GM21786 (cell line): ENCODE measurements around the gene KHNYN.

Experiments used
- ATAC-seq: cut with Tn5 transposase; IDR thresholded peaks from one replicate; pipeline ENCODE4 v1.9.1; 2021; ENCODE audit not compliant: unreplicated experiment

KHNYN gene

DNA sequence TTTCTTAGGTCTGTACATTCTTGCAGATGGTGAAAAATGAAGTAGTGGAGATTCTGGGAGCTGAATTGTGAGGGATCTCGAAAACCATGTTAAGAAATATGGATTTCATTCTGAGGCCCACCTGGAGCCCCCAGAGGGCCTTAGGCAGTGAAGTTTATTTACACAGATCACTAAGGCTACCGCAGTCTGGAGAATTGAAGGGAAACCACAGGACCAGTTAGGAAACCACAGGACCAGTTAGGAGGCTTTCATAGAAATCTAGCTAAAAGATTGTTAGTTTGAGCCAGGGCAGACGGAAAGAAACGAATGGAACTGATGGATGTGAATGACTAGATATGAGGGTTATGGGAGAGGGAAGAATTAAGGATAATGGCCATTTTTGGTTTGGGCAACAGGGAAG is 7.5 kb upstream of the KHNYN start:
- ATAC-seq = no peak

DNA sequence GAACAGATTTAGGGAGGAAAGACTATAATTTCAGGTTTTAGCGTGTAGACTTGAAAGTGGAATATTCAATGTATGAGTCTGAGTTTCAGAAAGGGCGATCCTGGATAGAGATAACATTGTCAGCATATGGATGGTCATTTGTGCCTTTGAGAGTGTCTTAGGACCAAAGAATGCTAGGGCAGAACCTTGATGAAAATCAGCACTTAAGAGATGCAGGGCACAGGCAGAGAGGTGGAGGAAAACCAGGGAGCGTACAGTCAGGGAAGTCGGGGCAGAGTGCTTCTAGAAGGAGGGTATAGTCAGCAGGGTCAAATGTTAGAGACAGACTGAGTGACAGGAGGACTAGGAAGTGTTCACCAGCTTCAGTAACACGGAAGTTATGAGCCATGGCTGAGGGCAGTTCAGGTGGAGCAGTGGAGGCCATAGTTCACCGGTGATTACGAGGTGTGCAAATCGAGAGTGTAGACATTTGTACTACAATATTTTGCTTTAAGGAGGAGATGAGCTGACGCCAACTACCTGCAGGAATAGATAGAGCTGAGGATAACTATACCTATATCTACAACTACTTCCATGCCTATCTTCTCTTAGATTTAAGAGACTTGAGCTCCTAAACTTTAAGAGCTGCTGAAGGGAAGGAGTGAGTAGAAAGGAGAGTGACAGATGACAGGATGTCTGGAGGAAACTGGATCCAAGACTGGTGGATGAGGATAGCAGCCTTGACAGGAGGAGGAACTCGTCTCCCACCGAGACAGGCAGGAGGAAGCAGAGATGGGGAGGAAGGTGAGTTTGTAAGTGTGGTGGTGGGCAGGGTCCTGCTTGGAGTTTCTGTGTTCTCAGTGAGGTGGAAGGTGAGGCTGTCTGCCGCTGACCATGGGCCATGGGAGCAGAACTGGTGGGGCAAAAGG is 6.8 kb upstream of the KHNYN start:
- no peak for ATAC-seq

DNA sequence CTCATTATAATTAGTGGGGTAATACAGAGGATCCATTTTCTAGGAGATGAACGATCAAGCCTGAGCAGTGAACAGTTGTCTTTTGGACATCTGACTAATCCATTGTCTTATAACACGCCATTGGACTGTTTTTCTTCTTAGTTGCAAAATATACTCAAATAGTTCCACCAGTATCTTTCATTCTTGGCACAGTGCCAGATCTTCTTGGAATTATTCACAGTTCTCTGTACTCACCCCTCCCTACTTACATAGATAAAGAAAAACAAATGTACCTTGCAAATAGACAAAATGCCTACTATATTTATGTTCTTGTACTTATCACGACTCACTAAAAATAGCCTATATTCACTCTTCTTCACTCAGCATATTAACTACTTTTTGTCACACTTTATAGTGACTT is 4.0 kb upstream of the KHNYN start:
- ATAC-seq = no peak

DNA sequence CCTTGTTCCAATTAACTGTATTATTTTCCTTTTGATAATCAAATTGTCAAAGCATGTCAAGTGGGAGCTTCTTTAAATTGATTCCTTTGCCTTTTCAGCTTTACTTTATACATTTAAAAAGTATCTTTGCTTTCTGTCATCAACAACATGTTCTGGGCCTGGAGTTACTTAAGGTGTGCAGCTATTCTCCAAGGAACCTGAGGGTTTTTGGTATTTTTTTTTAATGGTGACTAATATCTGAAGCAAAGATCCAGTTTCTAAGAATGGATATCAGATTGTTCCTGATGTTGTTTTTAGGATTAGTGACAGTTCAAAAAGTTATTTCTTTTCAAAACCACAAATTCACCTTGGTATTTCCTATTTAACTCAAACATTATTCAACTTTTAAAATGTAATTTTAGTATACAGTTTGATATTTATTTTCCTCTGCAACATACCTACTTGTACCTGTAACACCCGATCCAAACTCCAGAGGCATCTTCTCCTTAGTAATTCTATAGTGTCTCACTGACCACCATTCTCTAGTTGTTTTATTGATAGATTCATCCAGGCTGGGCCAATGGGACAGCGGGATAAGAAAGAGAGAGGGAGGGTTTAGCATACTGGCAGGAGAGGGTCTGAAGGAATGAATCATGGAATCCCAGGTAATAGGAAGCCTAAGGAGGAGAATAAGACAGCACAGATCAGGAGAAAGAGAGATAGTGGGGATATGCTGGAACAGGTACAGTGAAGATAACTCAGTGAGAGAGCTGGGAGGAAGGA is 3.4 kb upstream of the KHNYN start:
- no peak for ATAC-seq

DNA sequence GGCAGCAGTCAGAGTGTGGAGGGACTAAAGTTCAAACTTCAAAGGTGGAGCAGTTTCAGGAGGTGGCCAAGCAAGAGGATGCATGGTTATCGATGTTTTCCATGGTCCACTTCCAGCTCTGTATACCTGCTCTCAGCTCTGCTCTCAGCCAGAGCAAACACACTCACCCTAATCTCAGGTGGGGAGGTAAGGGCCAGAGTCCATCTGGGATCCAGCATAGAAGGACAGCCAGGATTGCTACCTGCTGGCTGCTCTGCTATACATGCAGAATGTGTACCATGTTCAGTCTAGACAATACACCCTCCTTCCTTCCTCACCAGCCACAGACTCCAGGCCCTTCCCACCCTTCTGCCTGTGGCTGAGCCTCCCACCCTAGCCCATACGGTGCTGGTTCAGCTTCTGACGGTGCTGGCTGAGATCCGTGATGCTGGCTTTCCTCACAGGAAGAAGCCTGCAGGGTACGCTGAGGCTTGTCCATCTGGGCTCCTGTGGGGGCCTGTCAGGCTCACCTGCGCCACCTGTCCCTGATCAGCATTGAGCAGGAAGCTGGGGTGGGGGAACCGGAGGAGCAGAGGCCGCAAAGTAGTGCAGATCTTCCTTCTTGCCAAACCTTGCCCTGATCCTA is 2.7 kb upstream of the KHNYN start:
- no peak for ATAC-seq

DNA sequence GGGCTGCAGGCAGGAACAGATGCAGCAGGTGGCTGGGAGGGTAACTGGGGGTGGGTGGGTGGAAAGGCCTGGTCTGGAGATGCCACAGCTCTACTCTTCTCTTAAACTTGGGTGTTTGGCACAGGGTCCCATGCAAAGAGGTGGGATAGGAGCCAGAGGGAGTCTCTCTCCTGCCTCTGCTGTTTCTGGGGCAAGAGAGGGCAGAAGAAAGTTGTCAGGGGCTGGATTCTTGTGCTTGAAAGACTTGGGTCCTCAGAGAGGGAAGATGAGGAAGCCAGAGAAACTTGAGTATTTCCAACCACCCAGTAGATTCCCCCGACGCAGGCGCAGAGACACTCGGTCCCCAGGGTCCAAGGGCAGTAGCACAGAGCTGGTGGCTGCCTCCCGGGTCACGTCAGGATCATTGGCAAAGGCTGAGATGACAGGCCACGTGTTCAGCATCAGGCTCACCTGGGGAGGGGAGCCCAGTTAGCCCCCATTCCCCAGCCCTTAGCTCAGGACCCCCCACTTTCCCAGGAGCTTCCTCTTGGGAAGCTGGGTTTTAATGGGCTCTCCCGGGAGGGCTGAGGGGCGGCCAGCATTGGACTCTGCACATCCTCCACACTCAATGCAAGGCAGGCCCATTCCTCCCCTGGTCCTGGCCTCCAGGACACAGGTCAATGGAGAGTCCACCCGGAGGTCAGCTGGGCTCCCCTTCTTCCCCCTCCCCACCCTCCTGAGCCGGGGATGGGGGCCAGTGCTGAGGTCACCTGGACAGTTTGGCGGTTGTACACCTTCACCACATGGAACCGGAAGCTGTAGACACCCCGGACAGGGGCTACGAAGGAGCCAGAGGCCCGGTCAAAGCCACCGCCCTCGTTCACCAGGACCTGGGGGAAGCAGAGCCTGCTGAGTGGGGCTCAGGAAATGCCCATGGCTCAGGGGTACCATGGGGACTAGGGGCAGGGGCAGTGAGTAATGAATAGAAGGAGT is 1.9 kb upstream of the KHNYN start:
- no peak for ATAC-seq

DNA sequence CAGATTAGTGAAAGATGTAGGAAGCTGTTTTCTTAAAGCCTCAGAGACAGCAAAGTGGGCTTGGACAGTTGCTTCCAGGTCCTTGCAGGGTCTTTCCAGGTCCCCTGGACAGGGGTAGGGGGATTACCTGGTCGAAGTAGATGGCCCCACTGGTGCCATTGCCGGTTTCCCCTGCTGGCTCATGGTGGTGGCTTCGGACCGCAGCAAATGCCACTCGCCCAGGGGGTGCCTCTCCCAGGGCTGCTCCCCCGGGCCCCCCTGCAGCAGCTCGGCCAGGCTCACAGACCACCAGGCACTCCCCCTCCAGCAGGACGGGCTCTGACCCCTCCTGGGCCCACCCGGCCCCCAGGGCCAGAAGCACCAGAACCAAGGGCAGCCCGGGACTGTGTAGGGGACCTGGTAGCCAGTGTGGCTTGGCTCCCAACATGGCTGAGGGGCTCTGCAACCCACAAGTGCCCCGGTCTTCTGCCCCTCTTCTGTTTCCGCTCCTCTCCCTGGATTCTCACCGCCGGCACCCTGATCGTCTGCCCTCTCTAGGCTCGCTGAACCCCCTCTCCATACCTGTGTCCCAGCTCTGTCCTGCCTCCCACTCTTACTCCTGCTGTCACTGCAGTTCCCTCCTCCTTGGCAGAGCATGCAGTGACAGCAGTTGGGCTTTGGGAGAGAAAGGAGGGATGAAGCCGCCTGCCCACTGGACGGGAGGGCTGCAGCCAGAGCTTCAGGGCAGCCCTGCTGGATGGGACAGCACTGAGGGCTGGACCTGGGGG is 943 bp upstream of the KHNYN start:
- ATAC-seq = no peak

DNA sequence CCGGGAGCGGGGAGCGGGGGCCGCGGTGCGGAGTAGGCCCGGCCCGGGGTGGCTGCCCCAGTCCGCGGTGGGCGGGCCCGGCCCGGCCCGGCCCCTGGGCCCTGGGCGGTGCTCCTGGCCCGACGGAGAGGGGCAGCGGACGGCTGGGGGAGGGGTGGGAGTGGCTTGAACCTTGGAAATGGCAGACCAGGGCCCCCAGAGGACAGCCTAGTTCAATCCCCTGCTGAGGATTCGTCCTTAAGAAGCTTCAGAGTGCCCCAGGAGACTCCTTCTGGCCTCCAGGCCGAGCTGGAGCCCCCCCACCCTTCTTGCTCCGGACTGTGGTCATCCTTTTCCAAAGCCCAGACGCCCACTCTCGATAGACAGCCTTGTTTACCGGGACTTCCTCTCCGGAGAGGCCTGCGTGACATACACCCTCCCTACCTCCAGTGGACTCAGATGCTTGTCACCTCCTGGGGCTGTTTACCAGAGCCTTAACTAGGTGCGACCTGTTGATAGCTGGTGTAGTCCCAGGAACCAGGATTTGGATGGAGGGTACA is 458 bp downstream of the KHNYN start:
- ATAC-seq = peak; percentile 47

DNA sequence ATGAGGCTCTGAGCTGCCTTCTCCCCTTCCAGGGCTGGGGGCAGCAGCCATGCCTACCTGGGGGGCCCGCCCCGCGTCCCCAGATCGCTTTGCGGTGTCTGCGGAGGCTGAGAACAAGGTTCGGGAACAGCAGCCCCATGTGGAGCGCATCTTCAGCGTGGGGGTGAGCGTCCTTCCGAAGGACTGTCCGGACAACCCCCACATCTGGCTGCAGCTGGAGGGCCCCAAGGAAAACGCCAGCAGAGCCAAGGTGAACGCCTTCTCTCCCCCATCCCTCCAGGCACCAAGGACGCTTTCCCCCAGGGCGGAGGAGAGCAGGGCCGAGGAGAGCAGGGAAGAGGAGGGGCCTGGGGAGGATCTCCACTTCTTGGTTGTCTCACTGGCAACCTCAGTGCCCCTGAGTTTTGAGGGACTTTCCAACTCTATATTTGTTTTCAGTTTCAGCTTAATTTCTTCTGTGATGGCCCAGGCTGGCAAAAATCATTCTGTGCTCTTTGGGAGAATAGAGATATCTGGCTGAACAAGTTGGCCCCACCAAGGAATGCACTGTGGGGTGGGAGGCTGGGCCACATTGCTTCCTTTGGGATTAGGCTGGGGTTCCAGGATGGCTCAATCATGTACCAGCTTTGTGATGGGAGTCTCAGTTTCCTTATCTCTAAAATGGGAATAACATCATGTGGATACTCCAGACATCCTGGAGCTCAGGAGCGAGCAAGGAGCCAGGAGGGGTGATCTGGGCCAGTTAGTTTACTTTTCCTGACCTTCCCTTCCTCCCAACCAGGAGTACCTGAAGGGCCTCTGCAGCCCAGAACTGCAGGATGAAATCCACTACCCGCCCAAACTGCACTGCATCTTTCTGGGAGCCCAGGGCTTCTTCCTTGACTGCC is 1.2 kb downstream of the KHNYN start:
- ATAC-seq = peak; percentile 36

DNA sequence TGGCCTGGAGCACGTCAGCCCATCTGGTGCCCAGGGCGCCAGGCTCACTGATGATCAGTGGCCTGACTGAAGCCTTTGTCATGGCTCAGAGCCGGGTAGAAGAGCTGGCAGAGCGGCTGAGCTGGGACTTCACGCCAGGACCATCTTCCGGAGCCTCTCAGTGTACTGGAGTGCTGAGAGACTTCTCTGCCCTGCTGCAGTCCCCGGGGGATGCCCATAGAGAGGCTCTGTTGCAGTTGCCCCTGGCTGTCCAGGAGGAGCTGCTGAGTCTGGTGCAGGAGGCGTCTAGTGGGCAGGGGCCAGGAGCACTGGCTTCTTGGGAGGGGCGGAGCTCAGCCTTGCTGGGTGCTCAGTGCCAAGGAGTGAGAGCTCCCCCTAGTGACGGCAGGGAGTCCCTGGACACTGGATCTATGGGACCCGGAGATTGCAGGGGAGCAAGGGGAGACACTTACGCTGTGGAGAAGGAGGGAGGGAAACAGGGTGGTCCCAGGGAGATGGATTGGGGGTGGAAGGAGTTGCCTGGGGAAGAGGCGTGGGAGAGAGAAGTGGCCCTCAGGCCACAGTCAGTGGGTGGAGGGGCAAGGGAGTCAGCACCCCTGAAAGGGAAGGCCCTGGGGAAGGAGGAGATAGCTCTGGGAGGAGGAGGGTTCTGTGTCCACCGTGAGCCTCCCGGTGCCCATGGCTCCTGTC is 2.0 kb downstream of the KHNYN start:
- ATAC-seq = peak; percentile 54

DNA sequence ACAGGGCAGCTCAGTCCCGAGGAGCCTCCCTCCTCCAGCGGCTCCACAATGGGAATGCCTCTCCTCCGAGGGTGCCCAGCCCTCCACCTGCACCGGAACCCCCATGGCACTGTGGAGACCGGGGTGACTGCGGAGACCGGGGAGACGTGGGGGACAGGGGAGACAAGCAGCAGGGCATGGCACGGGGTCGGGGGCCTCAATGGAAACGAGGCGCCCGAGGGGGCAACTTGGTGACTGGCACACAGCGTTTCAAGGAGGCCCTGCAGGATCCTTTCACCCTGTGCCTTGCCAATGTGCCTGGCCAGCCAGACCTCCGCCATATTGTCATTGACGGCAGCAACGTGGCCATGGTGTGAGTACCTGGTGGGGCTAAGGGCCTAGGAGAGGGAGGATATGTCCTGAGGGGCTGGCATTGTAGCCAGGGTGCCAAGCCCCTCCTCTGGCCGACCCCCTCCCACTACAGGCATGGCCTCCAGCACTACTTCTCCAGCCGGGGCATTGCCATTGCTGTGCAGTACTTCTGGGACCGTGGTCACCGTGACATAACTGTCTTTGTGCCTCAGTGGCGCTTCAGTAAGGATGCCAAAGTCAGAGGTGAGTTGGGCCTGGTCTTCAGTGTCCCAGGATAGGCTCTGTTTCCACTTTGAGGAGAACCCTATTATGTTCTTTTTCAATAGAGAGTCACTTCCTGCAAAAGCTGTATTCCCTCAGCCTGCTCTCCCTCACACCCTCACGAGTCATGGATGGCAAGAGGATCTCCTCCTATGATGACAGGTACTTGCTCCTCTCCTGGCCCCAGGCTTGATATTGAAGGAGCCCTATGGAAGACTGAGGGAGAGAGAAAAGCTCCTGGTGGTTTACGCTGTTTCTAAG is 2.7 kb downstream of the KHNYN start:
- no peak for ATAC-seq

DNA sequence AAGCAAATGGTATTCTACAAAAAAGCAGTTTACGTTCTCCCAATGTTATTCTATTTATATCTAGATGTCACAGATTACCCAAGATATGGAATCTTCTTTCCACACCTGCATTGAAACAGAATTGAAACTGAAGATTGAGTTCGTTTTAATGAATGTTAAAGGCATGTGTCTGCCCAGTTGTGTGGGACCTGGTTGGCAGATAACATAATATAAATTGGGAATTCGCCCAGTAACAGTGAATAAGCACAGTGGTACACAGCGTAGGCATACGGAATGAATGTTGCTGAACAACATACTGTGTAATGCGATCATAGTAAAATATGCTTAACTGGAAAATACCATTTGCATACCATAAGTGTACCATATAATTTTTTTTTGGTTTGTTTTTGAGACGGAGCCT is 4.3 kb downstream of the KHNYN start:
- no peak for ATAC-seq

DNA sequence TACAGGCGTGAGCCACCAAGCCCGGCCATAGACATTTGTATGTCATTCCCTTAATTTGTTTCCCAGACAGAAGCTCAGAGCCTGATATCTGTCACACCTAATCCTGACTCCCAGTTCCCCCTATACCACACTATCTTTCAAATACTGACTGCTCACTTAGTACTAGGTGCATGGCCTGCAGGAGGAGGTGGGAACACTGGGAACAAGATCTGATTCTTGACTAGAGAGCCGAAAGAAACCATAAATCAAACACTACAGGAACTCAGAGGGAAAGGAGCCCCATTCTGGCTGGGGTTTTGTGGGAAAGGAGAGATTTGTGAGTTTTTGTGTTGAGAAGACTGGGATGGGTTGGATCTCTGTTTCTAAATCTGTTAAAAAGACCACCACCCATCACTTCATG is 4.9 kb downstream of the KHNYN start:
- no peak for ATAC-seq

DNA sequence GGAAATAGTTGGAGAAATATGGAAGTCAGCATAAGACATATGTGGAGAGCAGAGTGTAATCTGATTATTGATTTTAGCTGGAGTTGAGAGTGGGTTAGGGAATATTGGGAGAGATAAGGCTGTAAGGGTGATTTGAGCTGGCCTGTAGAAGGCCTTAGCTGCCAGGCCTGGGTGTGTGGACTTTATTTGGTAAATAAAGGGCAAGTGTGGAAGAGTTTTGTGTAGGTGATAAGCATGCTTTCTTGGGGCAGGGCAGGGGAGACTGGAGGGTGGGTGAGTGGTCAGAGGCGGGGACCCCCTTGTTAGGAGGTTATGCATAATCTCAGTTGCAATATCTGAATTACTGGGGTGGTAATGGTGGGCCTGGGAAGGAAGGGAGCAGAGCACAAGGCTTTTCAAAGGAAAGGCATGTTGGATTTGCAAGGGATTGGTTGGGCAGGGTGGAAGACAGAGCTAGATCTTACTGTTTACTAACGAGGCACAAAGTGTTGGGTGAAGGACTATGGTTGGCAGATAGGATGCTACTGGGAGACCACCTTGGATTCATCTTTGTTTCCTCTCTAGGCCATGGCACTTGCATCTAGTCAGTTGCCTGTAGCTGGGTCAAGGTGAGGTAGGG is 5.5 kb downstream of the KHNYN start:
- no peak for ATAC-seq

DNA sequence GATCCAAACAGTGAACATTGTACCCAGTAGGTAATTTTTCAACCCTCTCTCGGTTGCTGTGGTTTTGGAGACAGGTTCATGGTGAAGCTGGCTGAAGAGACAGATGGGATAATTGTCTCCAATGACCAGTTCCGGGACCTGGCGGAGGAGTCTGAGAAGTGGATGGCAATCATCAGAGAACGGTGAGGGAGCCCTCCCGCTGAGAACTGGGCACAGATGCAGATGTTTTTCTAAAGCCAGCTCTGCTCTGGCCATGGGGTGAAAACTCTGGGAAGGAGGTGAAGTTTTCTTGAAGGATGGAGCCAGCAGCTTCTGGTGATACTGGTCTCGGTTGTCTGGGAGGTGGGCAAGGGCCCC is 6.2 kb downstream of the KHNYN start:
- no peak for ATAC-seq

DNA sequence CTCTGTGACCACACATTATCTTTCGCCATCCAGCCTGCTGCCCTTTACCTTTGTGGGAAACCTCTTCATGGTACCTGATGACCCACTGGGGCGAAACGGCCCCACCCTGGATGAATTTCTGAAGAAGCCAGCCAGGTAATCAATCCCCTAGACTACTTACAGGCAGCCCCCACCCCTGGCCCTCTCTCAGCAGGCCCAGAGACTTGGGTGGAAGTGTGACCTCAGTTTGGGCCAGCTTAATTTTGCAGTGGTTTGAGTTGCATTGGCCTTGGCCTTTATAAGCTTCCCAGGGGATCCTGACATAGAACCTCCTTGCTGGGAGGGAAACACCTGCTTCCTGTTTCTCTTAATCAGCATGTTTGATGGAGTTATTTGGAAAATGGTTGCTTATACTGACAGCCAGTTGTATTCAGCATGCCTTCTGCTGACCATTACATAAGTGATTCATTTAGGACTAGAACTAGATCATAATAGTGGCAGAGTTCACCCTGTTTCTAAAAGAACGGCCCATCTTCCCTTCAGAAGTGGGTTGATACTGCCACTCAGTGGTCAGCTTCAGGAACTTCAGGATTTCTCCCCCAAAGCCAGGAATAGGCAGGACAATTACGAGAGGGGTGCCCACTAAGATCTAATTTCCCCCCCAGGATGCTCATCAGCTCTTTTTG is 6.7 kb downstream of the KHNYN start:
- ATAC-seq = peak; percentile 46
